GM23338 (cell line): ENCODE measurements around the gene TULP3. TPM values are rescaled to one million over a fixed set of nuclear protein-coding genes. Genes with fewer than 3 reads are reported as not detected.

Experiments
- ATAC-seq: fragments of 200-7000 bp; cut with Tn5 transposase; 3 replicates; pipeline ENCODE4 v1.9.1; 2020
- DNase-seq: peaks from one replicate; pipeline ENCODE4 v3.0.0-alpha.2; 2015; ENCODE audit warnings: low spot score
- H2AFZ ChIP-seq: fragments of 200-600 bp; sonication (generic); 2 replicates; pipeline ENCODE4 v1.8.0; 2016; ENCODE audit warnings: antibody characterized with exemption, mild to moderate bottlenecking, moderate library complexity
- H3F3A ChIP-seq: fragments of 200-600 bp; sonication (generic); replicated peaks from 2 replicates; pipeline ENCODE4 v1.8.0; 2017; ENCODE audit warnings: antibody characterized with exemption, mixed run types, low read depth
- H3K27ac ChIP-seq: fragments of 200-600 bp; sonication (generic); 2 replicates; pipeline ENCODE4 v1.6.1; 2016; ENCODE audit warnings: low read depth
- H3K27me3 ChIP-seq: fragments of 200-600 bp; sonication (generic); 2 replicates; pipeline ENCODE4 v1.8.0; 2016; ENCODE audit warnings: mild to moderate bottlenecking, mixed run types, moderate library complexity; ENCODE audit not compliant: insufficient read depth
- H3K36me3 ChIP-seq: fragments of 200-600 bp; sonication (generic); 2 replicates; pipeline ENCODE4 v1.8.0; 2016; ENCODE audit warnings: mild to moderate bottlenecking; ENCODE audit not compliant: insufficient read depth
- H3K4me1 ChIP-seq: fragments of 200-600 bp; sonication (generic); 2 replicates; pipeline ENCODE4 v1.8.0; 2016; ENCODE audit warnings: mild to moderate bottlenecking, moderate library complexity; ENCODE audit not compliant: insufficient read depth
- H3K4me2 ChIP-seq: fragments of 200-600 bp; sonication (generic); 2 replicates; pipeline ENCODE4 v1.7.1; 2017; ENCODE audit warnings: mixed run types
- H3K4me3 ChIP-seq: fragments of 200-600 bp; sonication (generic); 2 replicates; pipeline ENCODE4 v1.6.1; 2016; ENCODE audit warnings: mixed run types
- H3K79me2 ChIP-seq: fragments of 200-600 bp; sonication (generic); replicated peaks from 2 replicates; pipeline ENCODE4 v1.8.0; 2017; ENCODE audit warnings: mild to moderate bottlenecking; ENCODE audit not compliant: insufficient read depth
- H3K9me2 ChIP-seq: fragments of 200-600 bp; sonication (generic); 2 replicates; pipeline ENCODE4 v1.8.0; 2017; ENCODE audit not compliant: insufficient read depth
- H4K20me1 ChIP-seq: fragments of 200-600 bp; sonication (generic); replicated peaks from 2 replicates; pipeline ENCODE4 v1.8.0; 2017; ENCODE audit warnings: mild to moderate bottlenecking; ENCODE audit not compliant: insufficient read depth
- H3K27ac Mint-ChIP-seq: 2 replicates; pipeline ENCODE4 v1.8.0; 2020; ENCODE audit warnings: inconsistent platforms, mild to moderate bottlenecking, moderate library complexity, mixed read lengths
- H3K27me3 Mint-ChIP-seq: 3 replicates; pipeline ENCODE4 v1.8.0; 2022; ENCODE audit warnings: low read depth, mild to moderate bottlenecking, moderate library complexity, mixed read lengths, inconsistent platforms; ENCODE audit not compliant: insufficient read depth, poor library complexity
- H3K36me3 Mint-ChIP-seq: 3 replicates; pipeline ENCODE4 v1.8.0; 2021; ENCODE audit warnings: low read depth, mild to moderate bottlenecking, inconsistent platforms, moderate library complexity, mixed read lengths
- H3K4me1 Mint-ChIP-seq: 3 replicates; pipeline ENCODE4 v1.8.0; 2020; ENCODE audit warnings: mild to moderate bottlenecking, inconsistent platforms, mixed read lengths
- H3K4me3 Mint-ChIP-seq: 3 replicates; pipeline ENCODE4 v1.8.0; 2021; ENCODE audit warnings: moderate library complexity, mild to moderate bottlenecking, inconsistent platforms, mixed read lengths
- H3K9me3 Mint-ChIP-seq: 3 replicates; pipeline ENCODE4 v1.8.0; 2020; ENCODE audit warnings: moderate library complexity, mild to moderate bottlenecking, inconsistent platforms, mixed read lengths
- CREB1 ChIP-seq: fragments of 250-450 bp; sonication (Bioruptor Pico); IDR thresholded peaks from 2 replicates; pipeline ENCODE4 v1.5.0; 2020; ENCODE audit warnings: low read depth, mild to moderate bottlenecking, moderate library complexity
- EZH2 ChIP-seq: fragments of 200-600 bp; sonication (generic); IDR thresholded peaks from one replicate; pipeline ENCODE4 v1.8.0; 2017; ENCODE audit warnings: antibody characterized with exemption, mild to moderate bottlenecking, low read depth; ENCODE audit not compliant: unreplicated experiment
- EZH2phosphoT487 ChIP-seq: fragments of 200-600 bp; sonication (generic); IDR thresholded peaks from one replicate; pipeline ENCODE4 v1.8.1; 2018; ENCODE audit warnings: antibody characterized with exemption; ENCODE audit not compliant: unreplicated experiment
- JUNB ChIP-seq: IDR thresholded peaks from one replicate; pipeline ENCODE4 v1.6.1; 2016; ENCODE audit warnings: antibody characterized with exemption; ENCODE audit not compliant: unreplicated experiment
- NANOG ChIP-seq: IDR thresholded peaks from 2 replicates; pipeline ENCODE4 v1.6.1; 2016; ENCODE audit warnings: antibody characterized with exemption, borderline replicate concordance
- POLR2AphosphoS5 ChIP-seq: IDR thresholded peaks from 2 replicates; pipeline ENCODE4 v1.6.1; 2016; ENCODE audit warnings: antibody characterized with exemption, low read depth
- STAT1 ChIP-seq: IDR thresholded peaks from one replicate; pipeline ENCODE4 v1.6.1; 2016; ENCODE audit warnings: antibody characterized with exemption; ENCODE audit not compliant: unreplicated experiment
- ZNF114 ChIP-seq: fragments of 250-450 bp; sonication (Bioruptor Pico); IDR thresholded peaks from 2 replicates; pipeline ENCODE4 v1.5.0; 2020; ENCODE audit warnings: mild to moderate bottlenecking, moderate library complexity
- ZNF331 ChIP-seq: fragments of 250-450 bp; sonication (Bioruptor Pico); IDR thresholded peaks from 2 replicates; pipeline ENCODE4 v1.5.0; 2020; ENCODE audit warnings: low read depth, mild to moderate bottlenecking, moderate library complexity
- ZNF462 ChIP-seq: fragments of 250-450 bp; sonication (Bioruptor Pico); IDR thresholded peaks from 2 replicates; pipeline ENCODE4 v1.5.0; 2020; ENCODE audit warnings: mild to moderate bottlenecking, moderate library complexity
- polyA plus RNA-seq: library from polyadenylated mRNA; unstranded; fragments of >200 nt; fragmentation: Nextera tagmentation; extraction: Ambion mirVana; gene quantifications from 2 replicates; pipeline ENCODE4 v1.2.1, GENCODE V29; 2016
- total RNA-seq: library from RNA; depleted of rRNA; stranded (reverse); fragments of >200 nt; shearing (Covaris generic); gene quantifications from 2 replicates; pipeline ENCODE4 v1.2.3, GENCODE V29; 2014
- TF ChIP-seq, protein P1 (sequence below): IDR thresholded peaks from 2 replicates; pipeline ENCODE4 v1.6.1; 2016; ENCODE audit warnings: antibody characterized with exemption
- TF ChIP-seq, protein P2 (sequence below), 2 experiments: fragments of 200-600 bp in 1 of 2; sonication (generic) in 1 of 2; conservative IDR thresholded peaks; 2 replicates each; pipeline versions ENCODE4 v1.5.1 to v1.6.1; 2016 to 2017; ENCODE audit warnings: antibody characterized with exemption in 2 of 2, low read depth in 2 of 2, mild to moderate bottlenecking in 2 of 2, moderate library complexity in 1 of 2

The TULP3 gene
- total and polyA plus RNA-seq, 2 experiments from 2014 or later: 15.1 to 18.8 TPM

- H3K36me3 Mint-ChIP-seq: peaks cover 28% of the 10 kb centered on the region
- no peaks in the 10 kb centered on the region for H3K9me3 Mint-ChIP-seq
- 0 out of 2 replicates have a peak overlapping the region, but pooled peaks have one; percentile 29 for H3K4me2 ChIP-seq
- peak overlapping the region; percentile 11; the same call in 1 of the 2 replicates for H3K4me3 ChIP-seq
- DNase-seq (peak; percentile 34), ATAC-seq (peak; percentile 62)
- H3K27me3 Mint-ChIP-seq: no peaks in the 10 kb centered on the region
- no peak overlapping the region for H3K4me3 Mint-ChIP-seq
- H3K4me1 Mint-ChIP-seq: peaks cover 15% of the 10 kb centered on the region
- H3K27ac Mint-ChIP-seq: peak overlapping the region; percentile 25; the same call in 1 of the 2 replicates
- 0 out of 2 replicates have a peak, but pooled peaks cover 4% of the 10 kb centered on the region for H3K9me2 ChIP-seq
- H3K27ac ChIP-seq: peak overlapping the region; percentile 52
- H3K27me3 ChIP-seq: no peaks in the 10 kb centered on the region
- no peaks in the 10 kb centered on the region for H4K20me1 ChIP-seq
- peaks cover 17% of the 10 kb centered on the region for H3K4me1 ChIP-seq
- no peaks in the 10 kb centered on the region; the same call in 1 of the 2 replicates for H3F3A ChIP-seq
- peak; percentile 24; the same call in 1 of the 2 replicates for TF ChIP-seq NANOG
- TF ChIP-seq, protein P1, sequence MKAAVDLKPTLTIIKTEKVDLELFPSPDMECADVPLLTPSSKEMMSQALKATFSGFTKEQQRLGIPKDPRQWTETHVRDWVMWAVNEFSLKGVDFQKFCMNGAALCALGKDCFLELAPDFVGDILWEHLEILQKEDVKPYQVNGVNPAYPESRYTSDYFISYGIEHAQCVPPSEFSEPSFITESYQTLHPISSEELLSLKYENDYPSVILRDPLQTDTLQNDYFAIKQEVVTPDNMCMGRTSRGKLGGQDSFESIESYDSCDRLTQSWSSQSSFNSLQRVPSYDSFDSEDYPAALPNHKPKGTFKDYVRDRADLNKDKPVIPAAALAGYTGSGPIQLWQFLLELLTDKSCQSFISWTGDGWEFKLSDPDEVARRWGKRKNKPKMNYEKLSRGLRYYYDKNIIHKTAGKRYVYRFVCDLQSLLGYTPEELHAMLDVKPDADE: no peak
- H2AFZ ChIP-seq: no peak overlapping the region
- no peaks in the 10 kb centered on the region for H3K36me3 ChIP-seq
- no peaks in the 10 kb centered on the region for H3K79me2 ChIP-seq
These were observed 31.6 kb downstream of the TULP3 start for GRCh38 chr12:2922329-2922728.

DNA sequence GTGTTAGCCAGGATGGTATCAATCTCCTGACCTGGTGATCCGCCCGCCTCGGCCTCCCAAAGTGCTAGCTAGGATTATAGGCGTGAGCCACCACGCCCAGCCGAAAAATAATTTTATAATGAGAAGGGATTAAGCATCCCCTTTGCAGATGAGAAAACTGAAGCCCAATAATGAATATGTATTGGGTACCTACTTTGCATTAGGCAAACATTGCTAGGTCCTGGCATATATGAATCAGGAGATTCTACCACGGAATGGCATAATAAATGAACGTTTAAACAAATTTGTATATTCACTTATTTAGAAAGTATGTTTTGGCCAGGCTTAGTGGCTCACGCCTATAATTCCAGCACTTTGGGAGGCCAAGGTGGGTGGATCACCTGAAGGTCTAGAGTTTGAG is 32.4 kb downstream of the TULP3 start:
- H3K4me1 ChIP-seq: peaks cover 17% of the 10 kb centered on the region
- peaks cover 15% of the 10 kb centered on the region for H3K4me1 Mint-ChIP-seq
- no peak for DNase-seq
- no peak for ATAC-seq
- H3K79me2 ChIP-seq: no peaks in the 10 kb centered on the region
- peaks cover 28% of the 10 kb centered on the region for H3K36me3 Mint-ChIP-seq
- H3K27me3 Mint-ChIP-seq: no peaks in the 10 kb centered on the region
- no peak overlapping the region for H3K4me3 Mint-ChIP-seq
- H3K27ac Mint-ChIP-seq: no peak overlapping the region
- H3K36me3 ChIP-seq: no peaks in the 10 kb centered on the region
- H3K9me2 ChIP-seq: 0 out of 2 replicates have a peak, but pooled peaks cover 4% of the 10 kb centered on the region
- no peak overlapping the region for H3K4me3 ChIP-seq
- no peaks in the 10 kb centered on the region for H4K20me1 ChIP-seq
- H3K27ac ChIP-seq: peak overlapping the region; percentile 55; the same call in 1 of the 2 replicates
- H2AFZ ChIP-seq: no peak overlapping the region
- no peak overlapping the region for H3K4me2 ChIP-seq
- no peaks in the 10 kb centered on the region for H3K27me3 ChIP-seq
- H3F3A ChIP-seq: no peaks in the 10 kb centered on the region; the same call in 1 of the 2 replicates
- H3K9me3 Mint-ChIP-seq: no peaks in the 10 kb centered on the region
- TF ChIP-seq EZH2phosphoT487 (no peak), ZNF462 (CRISPR knock-in tag) (no peak), JUNB (no peak), STAT1 (no peak), CREB1 (no peak), EZH2 (no peak), ZNF114 (CRISPR knock-in tag) (no peak), ZNF331 (CRISPR knock-in tag) (no peak), NANOG (no peak), POLR2AphosphoS5 (no peak)
- TF ChIP-seq, protein P2, sequence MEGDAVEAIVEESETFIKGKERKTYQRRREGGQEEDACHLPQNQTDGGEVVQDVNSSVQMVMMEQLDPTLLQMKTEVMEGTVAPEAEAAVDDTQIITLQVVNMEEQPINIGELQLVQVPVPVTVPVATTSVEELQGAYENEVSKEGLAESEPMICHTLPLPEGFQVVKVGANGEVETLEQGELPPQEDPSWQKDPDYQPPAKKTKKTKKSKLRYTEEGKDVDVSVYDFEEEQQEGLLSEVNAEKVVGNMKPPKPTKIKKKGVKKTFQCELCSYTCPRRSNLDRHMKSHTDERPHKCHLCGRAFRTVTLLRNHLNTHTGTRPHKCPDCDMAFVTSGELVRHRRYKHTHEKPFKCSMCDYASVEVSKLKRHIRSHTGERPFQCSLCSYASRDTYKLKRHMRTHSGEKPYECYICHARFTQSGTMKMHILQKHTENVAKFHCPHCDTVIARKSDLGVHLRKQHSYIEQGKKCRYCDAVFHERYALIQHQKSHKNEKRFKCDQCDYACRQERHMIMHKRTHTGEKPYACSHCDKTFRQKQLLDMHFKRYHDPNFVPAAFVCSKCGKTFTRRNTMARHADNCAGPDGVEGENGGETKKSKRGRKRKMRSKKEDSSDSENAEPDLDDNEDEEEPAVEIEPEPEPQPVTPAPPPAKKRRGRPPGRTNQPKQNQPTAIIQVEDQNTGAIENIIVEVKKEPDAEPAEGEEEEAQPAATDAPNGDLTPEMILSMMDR (conservative IDR thresholded peaks at IDR 0.05; ENCODE audit: low read depth in 2 of 2): no peak
- TF ChIP-seq, protein P1: no peak
